Fibroblast of the conjunctiva (primary cell): ENCODE results near the gene ANKRD40.

Experiments
- DNase-seq: peaks from one replicate; pipeline ENCODE4 v3.0.0-alpha.2; 2010; ENCODE audit warnings: low read depth

ANKRD40 gene

DNA sequence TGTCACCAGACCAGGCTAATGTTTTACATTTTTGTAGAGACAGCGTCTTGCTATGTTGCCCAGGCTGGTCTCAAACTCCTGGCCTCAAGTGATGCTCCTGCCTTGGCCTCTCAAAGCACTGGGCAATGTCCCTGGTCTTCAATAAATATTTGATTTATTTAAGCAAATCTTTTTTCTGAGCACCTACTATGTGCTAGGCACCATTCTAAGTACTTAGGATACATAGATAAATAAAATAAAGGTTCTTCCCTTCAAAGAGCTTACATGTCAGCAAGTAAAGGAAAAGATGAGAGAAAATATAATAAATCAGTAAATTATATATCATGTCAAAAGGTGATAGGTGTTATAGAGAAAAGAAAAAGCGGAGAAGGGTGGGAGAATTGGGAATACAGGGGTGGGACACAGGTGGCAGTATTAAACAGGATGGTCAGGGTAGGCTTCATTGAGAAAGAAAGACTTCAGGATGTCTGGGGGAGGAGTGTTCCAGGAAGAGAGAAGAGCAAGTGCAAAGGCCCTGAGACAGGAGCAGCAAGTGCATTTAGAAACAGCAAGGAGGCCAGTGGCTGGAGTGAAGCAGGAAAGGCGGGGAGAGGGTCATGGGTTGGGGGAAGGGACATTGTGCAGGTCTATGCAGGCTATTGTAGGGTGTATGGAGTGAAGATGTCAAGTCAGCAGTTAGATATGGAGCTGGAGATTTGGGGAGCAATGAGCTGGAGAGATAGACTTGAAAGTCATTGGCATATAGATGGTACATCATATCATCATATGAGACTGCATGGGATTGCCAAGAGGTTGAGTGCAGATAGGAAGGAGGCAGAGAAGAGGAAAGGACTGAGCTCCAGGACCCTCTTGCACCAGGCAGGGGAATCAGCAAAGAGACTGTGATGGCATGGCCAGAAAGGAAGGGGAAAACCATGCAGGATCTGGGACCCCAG is 61.7 kb downstream of the ANKRD40 start:
- no peak for DNase-seq
